PC-9 (cell line): ENCODE measurements around the gene CDH18.

Source experiments
- EZH2 ChIP-seq: fragments of 200-600 bp; sonication (generic); IDR thresholded peaks from 2 replicates; pipeline ENCODE4 v1.8.0; 2017; ENCODE audit warnings: antibody characterized with exemption, low read depth
- TF ChIP-seq, protein P1 (sequence below): fragments of 200-600 bp; sonication (generic); conservative IDR thresholded peaks from 2 replicates; pipeline ENCODE4 v1.6.1; 2017; ENCODE audit warnings: mixed run types, antibody characterized with exemption, mild to moderate bottlenecking, moderate library complexity

GRCh38 chr5:19615661-19616060 lies 372.3 kb downstream of the CDH18 start:
- TF ChIP-seq, protein P1, sequence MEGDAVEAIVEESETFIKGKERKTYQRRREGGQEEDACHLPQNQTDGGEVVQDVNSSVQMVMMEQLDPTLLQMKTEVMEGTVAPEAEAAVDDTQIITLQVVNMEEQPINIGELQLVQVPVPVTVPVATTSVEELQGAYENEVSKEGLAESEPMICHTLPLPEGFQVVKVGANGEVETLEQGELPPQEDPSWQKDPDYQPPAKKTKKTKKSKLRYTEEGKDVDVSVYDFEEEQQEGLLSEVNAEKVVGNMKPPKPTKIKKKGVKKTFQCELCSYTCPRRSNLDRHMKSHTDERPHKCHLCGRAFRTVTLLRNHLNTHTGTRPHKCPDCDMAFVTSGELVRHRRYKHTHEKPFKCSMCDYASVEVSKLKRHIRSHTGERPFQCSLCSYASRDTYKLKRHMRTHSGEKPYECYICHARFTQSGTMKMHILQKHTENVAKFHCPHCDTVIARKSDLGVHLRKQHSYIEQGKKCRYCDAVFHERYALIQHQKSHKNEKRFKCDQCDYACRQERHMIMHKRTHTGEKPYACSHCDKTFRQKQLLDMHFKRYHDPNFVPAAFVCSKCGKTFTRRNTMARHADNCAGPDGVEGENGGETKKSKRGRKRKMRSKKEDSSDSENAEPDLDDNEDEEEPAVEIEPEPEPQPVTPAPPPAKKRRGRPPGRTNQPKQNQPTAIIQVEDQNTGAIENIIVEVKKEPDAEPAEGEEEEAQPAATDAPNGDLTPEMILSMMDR = no peak
- no peak for TF ChIP-seq EZH2
